Ovary (tissue), 9 donors: ENCODE results near the gene CACNA1E. TPM values are rescaled to one million over a fixed set of nuclear protein-coding genes. Genes with fewer than 3 reads are reported as not detected.

ENCODE experiments used
- DNase-seq, 5 donors: peaks; one replicate each; pipeline ENCODE4 v3.0.0-alpha.2; 2019 to 2020
- H3K27ac ChIP-seq, 2 donors: fragments of 200-600 bp; one replicate each; pipeline versions ENCODE4 v1.5.1 to v1.8.0; 2019 to 2022
- H3K27me3 ChIP-seq: fragments of 200-600 bp; one replicate; pipeline ENCODE4 v1.8.0; 2022
- H3K36me3 ChIP-seq: fragments of 200-600 bp; sonication (generic); one replicate; pipeline ENCODE4 v1.5.1; 2019
- H3K4me1 ChIP-seq: one replicate; pipeline ENCODE4 v1.8.1; 2013; ENCODE audit warnings: mild to moderate bottlenecking, moderate library complexity; ENCODE audit not compliant: insufficient read depth
- H3K4me3 ChIP-seq: fragments of 200-600 bp; sonication (generic); one replicate; pipeline ENCODE4 v1.5.1; 2017
- H3K9me3 ChIP-seq, 2 donors: fragments of 200-600 bp in 1 of 2; sonication (generic) in 1 of 2; one replicate each; pipeline versions ENCODE4 v1.5.1 to v1.8.1; 2013 to 2019; ENCODE audit warnings: mild to moderate bottlenecking in 1 of 2, moderate library complexity in 1 of 2
- EP300 ChIP-seq: sonication (generic); formaldehyde crosslinking; IDR thresholded peaks from one replicate; pipeline ENCODE4 v1.6.1; 2017; ENCODE audit warnings: antibody characterized with exemption
- POLR2A ChIP-seq: fragments of 450-650 bp; IDR thresholded peaks from one replicate; pipeline ENCODE4 v1.6.1; 2017; ENCODE audit warnings: antibody characterized with exemption, mild to moderate bottlenecking, moderate library complexity
- WGBS, 3 donors: extraction: QIAGEN DNeasy Blood & Tissue Kit in 1 of 3; methylation state at CpG; one replicate each; pipeline versions ENCODE4 v1.1.5 to v1.1.7; 2013 to 2017; 5-methylcytosine and 5-hydroxymethylcytosine counted together
- intact Hi-C, 4 donors: fragments of 100-400 bp; cut with DNase I; formaldehyde crosslinking; loops; one replicate each; pipeline versions ENCODE4 v1.11.0 to v1.15.1; 2022 to 2023
- polyA plus RNA-seq, 2 donors: library from polyadenylated mRNA; stranded (reverse); fragments of 200-250 nt in 1 of 2; fragments of 350-450 nt in 1 of 2; fragmentation: Illumina TruSeq in 1 of 2; extraction: RNeasy Lipid Tissue Mini Kit (QIAGEN cat#74804) in 1 of 2; gene quantifications; one replicate each; pipeline ENCODE4 v1.2.3, GENCODE V29; 2013 to 2014
- total RNA-seq, 7 donors: library from RNA; depleted of rRNA in 2 of 7; stranded (reverse); fragments of >200 nt in 2 of 7; fragmentation: NEBNext Ultra II Directional in 3 of 7; extraction: Animal tissue kit (Norgen Biotek cat#: 25700) in 3 of 7; gene quantifications; one replicate each; pipeline versions ENCODE4 v1.1.0 to v1.2.4, GENCODE V29; 2016 to 2023
- TF ChIP-seq, protein P1 (sequence below), 3 donors: fragments of 450-650 bp in 2 of 3; fragments of 200-600 bp in 1 of 3; IDR thresholded peaks; one replicate each; pipeline versions ENCODE4 v1.5.1 to v1.8.0; 2016 to 2022; ENCODE audit warnings: antibody characterized with exemption in 3 of 3, mild to moderate bottlenecking in 1 of 3
- donor health status: DM: no; HTN: no; CAD: no; lungs with moderate emphysema.
- donor health status: DM: no; HTN: no; CAD: no.
- donor health status: Bipolar disorder and iron deficiency.
- donor health status: DM: yes; HTN: yes; CAD: no.
- donor health status: DM: no; HTN: no; CAD: no.
- donor health status: DM: yes; HTN: yes; CAD: no.

Gene CACNA1E
- total and polyA plus RNA-seq, 9 donors: 0.01 to 0.34 (median 0.10) TPM; not detected in 3

DNA sequence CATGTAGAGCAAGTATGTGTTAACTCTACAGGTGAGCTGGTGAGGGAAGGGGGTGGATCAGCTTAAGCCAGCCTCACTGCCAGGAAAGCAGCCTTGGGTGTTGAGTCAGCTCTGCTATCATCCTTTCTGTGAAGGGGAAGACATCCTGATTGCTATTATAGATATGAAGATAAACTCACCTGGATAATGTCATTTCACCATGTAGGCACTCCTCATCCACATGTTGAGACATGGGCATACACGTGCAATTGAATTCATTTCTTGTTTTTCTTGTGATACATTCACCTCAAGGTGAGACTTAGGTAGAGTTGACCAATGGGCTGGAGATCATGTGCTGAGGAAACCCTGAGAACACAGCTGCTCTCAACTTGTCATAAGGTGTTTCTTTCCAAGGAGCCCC is 136.9 kb downstream of the CACNA1E start:
- intact Hi-C loops: no loop called here
- no peak for DNase-seq
- TF ChIP-seq, protein P1, sequence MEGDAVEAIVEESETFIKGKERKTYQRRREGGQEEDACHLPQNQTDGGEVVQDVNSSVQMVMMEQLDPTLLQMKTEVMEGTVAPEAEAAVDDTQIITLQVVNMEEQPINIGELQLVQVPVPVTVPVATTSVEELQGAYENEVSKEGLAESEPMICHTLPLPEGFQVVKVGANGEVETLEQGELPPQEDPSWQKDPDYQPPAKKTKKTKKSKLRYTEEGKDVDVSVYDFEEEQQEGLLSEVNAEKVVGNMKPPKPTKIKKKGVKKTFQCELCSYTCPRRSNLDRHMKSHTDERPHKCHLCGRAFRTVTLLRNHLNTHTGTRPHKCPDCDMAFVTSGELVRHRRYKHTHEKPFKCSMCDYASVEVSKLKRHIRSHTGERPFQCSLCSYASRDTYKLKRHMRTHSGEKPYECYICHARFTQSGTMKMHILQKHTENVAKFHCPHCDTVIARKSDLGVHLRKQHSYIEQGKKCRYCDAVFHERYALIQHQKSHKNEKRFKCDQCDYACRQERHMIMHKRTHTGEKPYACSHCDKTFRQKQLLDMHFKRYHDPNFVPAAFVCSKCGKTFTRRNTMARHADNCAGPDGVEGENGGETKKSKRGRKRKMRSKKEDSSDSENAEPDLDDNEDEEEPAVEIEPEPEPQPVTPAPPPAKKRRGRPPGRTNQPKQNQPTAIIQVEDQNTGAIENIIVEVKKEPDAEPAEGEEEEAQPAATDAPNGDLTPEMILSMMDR (IDR thresholded peaks at IDR 0.05): no peak
- TF ChIP-seq POLR2A (no peak), EP300 (no peak)
- H3K9me3 ChIP-seq: no peaks in the 10 kb centered on the region
- no peaks in the 10 kb centered on the region for H3K27me3 ChIP-seq
- no peak overlapping the region for H3K4me3 ChIP-seq
- H3K27ac ChIP-seq: no peak overlapping the region
- H3K36me3 ChIP-seq: no peaks in the 10 kb centered on the region
- WGBS, 3 donors: 79 to 91% (median 83%) methylated on average over 1 of the region's 1 CpG
- no peaks in the 10 kb centered on the region for H3K4me1 ChIP-seq

DNA sequence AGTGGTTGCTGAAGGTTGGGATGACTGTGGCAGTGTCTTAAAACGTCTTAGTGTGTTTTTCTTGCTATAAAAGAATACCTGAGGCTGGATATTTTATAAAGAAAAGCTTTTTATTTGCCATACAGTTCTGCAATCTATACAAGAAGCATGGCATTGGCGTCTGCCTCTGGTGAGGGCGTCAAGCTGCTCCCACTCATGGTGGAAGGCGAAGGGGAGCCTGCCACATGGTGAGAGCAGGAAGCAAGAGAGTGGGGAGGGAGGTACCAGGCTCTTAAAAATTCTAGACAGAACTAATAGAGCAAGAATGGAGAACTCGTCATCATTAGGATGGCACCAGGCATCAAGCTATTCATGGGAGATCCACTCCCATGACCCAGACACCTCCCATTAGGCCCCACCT is 140.5 kb downstream of the CACNA1E start:
- no peak for DNase-seq
- intact Hi-C loops: no loop called here
- no peaks in the 10 kb centered on the region for H3K4me1 ChIP-seq
- no peaks in the 10 kb centered on the region for H3K27me3 ChIP-seq
- H3K27ac ChIP-seq: no peak overlapping the region
- H3K9me3 ChIP-seq: no peaks in the 10 kb centered on the region
- WGBS, 3 donors: 42 to 50% (median 47%) methylated on average over 5 of the region's 5 CpGs
- H3K36me3 ChIP-seq: no peaks in the 10 kb centered on the region
- no peak for TF ChIP-seq POLR2A
- TF ChIP-seq, protein P1 (IDR thresholded peaks at IDR 0.05): no peak
- no peak for TF ChIP-seq EP300
- H3K4me3 ChIP-seq: no peak overlapping the region

DNA sequence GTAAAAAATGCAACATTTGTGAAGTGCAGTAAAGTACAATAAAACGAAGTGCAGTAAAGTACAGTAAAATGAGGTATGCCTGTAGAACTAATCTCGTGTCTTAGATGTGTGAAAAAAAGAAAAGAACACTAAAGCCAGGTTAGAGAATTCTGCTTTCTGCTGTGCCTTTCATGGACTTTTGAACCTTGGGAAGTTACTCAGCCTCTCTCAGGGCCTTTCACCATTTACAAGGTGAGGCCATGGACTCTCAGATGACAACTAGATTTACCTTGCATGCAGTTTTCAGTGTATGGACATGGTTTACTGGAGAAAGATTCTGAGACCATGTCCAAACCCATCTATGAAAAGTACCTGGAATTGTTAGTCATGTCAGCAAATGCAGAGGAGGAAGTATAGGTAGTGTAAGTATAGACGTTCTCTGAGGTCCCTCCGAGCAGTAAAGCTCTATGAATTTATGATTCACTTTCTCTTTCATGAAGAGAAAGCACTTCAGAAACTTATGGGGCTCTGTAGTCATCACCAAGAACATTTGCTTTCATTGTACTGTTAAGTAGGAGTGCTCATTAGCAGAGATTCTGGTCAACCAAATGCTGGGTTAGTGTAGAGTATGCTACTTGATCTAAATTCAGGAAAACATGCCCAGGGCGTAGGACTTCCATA is 143.1 kb downstream of the CACNA1E start:
- Histone ChIP-seq H3K4me3 (no peak overlapping the region), H3K27ac (no peak overlapping the region), H3K4me1 (no peaks in the 10 kb centered on the region), H3K27me3 (no peaks in the 10 kb centered on the region), H3K9me3 (no peaks in the 10 kb centered on the region), H3K36me3 (no peaks in the 10 kb centered on the region)
- intact Hi-C loops: no loop called here
- DNase-seq: no peak
- no peak for TF ChIP-seq EP300
- TF ChIP-seq POLR2A: no peak
- TF ChIP-seq, protein P1 (IDR thresholded peaks at IDR 0.05): no peak
- WGBS, 3 donors: 52 to 66% (median 53%) methylated on average over 5 of the region's 5 CpGs

DNA sequence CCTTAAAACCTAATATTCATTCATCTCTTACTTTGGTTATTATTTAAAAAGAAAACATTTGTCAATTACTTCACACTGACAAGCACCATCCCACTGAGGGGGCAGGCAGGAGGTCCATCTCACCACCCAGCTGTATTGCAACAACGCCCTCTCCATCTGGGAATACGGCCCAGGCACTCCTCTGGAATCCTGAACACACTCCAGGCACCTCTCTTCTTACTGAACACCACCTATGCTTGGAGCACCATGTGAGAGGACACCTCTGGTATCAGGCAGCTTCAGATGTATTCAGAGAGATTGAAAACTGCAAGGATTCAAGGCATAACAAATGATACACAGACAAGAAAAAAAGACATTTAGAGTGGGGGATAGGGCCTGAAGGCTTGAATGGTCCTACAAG is 147.1 kb downstream of the CACNA1E start:
- intact Hi-C loops: no loop called here
- DNase-seq: no peak
- Histone ChIP-seq H3K27ac (no peak overlapping the region), H3K4me1 (no peaks in the 10 kb centered on the region), H3K4me3 (no peak overlapping the region), H3K36me3 (no peaks in the 10 kb centered on the region), H3K27me3 (no peaks in the 10 kb centered on the region), H3K9me3 (no peaks in the 10 kb centered on the region)
- TF ChIP-seq, protein P1 (IDR thresholded peaks at IDR 0.05): no peak
- TF ChIP-seq EP300: no peak
- no peak for TF ChIP-seq POLR2A
- WGBS, 3 donors: 57 to 68% (median 59%) methylated on average over 2 of the region's 2 CpGs
